Measurements from ENCODE around the gene CRIP2. TPM values are rescaled to one million over a fixed set of nuclear protein-coding genes. Genes with fewer than 3 reads are reported as not detected.

CRIP2 gene
- total and polyA plus RNA-seq, 8 donors, result 143 to 229 (median 181) TPM

GRCh38 chr14:105486163-105486973, 11.7 kb downstream of the CRIP2 start, which contains the start of gene CRIP1:
CRIP1 (plus strand) TSS chr14:105486886; CDS start chr14:105487260, 374 bp downstream.
- ATAC-seq, result no peak
- intact Hi-C loops (cut with DNase I), result loop anchor here in 1 of 2 donors (5.0 kb wide), 1 partner anchor 114 kb away; no protein-coding TSS in a partner anchor
- TF ChIP-seq CTCF (IDR thresholded peaks at IDR 0.05), result no peak
- H3K9me3 ChIP-seq, result no peaks in the 10 kb centered on the region
- H3K27ac ChIP-seq, result peak within 1 kb of the TSS; percentile 85 to 97
- DNase-seq, result no peak
- peaks cover 50 to 90% of the 10 kb centered on the region in 2 donors for H3K4me1 ChIP-seq
- H3K27me3 ChIP-seq, result peaks cover 0 to 57% of the 10 kb centered on the region in 2 donors
- peak within 1 kb of the TSS; percentile 46 to 81 for H3K4me3 ChIP-seq
- no peaks in the 10 kb centered on the region for H3K36me3 ChIP-seq

GRCh38 chr14:105486974-105487448, 12.4 kb downstream of the CRIP2 start:
- ATAC-seq (no peak), DNase-seq (peak in 1 of 4 donors; percentile 70)
- TF ChIP-seq CTCF (IDR thresholded peaks at IDR 0.05), result no peak
- Histone ChIP-seq H3K27ac (peak overlapping the region; percentile 85 to 97), H3K36me3 (no peaks in the 10 kb centered on the region), H3K4me1 (peaks cover 44 to 90% of the 10 kb centered on the region in 2 donors), H3K9me3 (no peaks in the 10 kb centered on the region), H3K4me3 (peak overlapping the region; percentile 46 to 81), H3K27me3 (peaks cover 0 to 51% of the 10 kb centered on the region in 2 donors)
- intact Hi-C loops (cut with DNase I), result loop anchor here in 1 of 2 donors (5.0 kb wide), 1 partner anchor 115 kb away; no protein-coding TSS in a partner anchor

GRCh38 chr14:105487449-105487985, 12.9 kb downstream of the CRIP2 start:
- Histone ChIP-seq H3K27ac (peak overlapping the region; percentile 85 to 97), H3K36me3 (no peaks in the 10 kb centered on the region), H3K4me1 (peaks cover 39 to 90% of the 10 kb centered on the region in 2 donors), H3K9me3 (no peaks in the 10 kb centered on the region), H3K27me3 (peaks cover 0 to 46% of the 10 kb centered on the region in 2 donors), H3K4me3 (peak overlapping the region; percentile 46 to 81)
- DNase-seq, result peak in 2 of 4 donors; percentile 83 to 94
- intact Hi-C loops (cut with DNase I), result loop anchor here in 1 of 2 donors (5.0 kb wide), 1 partner anchor 115 kb away; no protein-coding TSS in a partner anchor
- ATAC-seq, result peak; percentile 7
- no peak for TF ChIP-seq CTCF (IDR thresholded peaks at IDR 0.05)

- DNase-seq (peak in 1 of 4 donors; percentile 76), ATAC-seq (peak; percentile 3)
- Histone ChIP-seq H3K9me3 (no peaks in the 10 kb centered on the region), H3K4me3 (peak overlapping the region; percentile 46 to 81), H3K27me3 (peaks cover 0 to 44% of the 10 kb centered on the region in 2 donors), H3K36me3 (no peaks in the 10 kb centered on the region), H3K4me1 (peaks cover 33 to 84% of the 10 kb centered on the region in 2 donors), H3K27ac (peak overlapping the region; percentile 95 to 97)
- intact Hi-C loops (cut with DNase I), result loop anchor here in 1 of 2 donors (5.0 kb wide), 1 partner anchor 116 kb away; no protein-coding TSS in a partner anchor
- TF ChIP-seq CTCF (IDR thresholded peaks at IDR 0.05), result no peak
Observed at GRCh38 chr14:105487986-105488777, 13.6 kb downstream of the CRIP2 start.

Data from left lung (tissue), 10 donors.